GM23248 (cell line): ENCODE measurements around the gene TYSND1.

Experiments used
- EZH2 ChIP-seq: fragments of 200-600 bp; sonication (generic); IDR thresholded peaks from 2 replicates; pipeline ENCODE4 v1.6.1; 2018; ENCODE audit warnings: antibody characterized with exemption, mild to moderate bottlenecking; ENCODE audit not compliant: insufficient read depth, poor library complexity, severe bottlenecking
- EZH2phosphoT487 ChIP-seq: fragments of 200-600 bp; sonication (generic); IDR thresholded peaks from 2 replicates; pipeline ENCODE4 v1.6.1; 2018; ENCODE audit warnings: antibody characterized with exemption, moderate library complexity, mild to moderate bottlenecking, low read depth; ENCODE audit not compliant: insufficient read depth

DNA sequence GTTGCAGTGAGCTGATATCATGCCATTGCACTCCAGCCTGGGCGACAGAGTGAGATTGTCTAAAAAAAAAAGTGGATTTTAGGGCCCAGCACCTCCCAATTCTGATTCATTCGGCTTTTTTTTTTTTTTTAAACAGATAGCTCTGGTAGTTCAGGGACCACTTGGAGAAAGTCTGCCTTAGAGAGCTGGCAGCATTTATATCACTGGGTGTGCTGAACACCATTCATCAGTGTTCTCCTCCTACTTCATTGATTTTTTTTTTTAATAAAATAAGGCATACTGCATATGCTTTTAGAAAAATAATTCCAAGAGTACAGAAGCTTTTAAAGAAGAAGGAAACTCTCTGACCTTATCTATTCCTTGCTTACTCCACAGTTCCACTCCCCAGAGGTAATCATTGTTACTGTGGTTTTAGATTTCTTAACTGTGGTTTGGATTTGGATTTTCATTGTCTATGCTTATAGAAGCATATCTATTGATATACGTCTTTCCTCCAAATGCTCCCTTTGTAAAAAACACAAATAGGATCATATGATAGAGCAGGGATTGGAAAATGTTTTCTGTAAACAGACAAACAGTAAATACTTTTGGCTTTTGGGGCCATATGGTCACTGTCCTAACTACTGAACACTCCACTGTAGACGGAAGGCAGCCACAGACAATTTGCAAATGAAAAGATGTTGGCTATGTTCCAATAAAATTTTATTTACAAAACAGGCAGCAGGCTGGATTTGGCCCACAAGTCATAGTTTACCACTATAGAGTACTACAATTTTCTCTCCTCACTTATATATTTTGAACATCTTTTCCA, 44.9 kb upstream of the TYSND1 start:
- TF ChIP-seq EZH2 (no peak), EZH2phosphoT487 (no peak)
